ENCODE data around the gene ADAM19.

The ADAM19 gene

GRCh38 chr5:157469687-157470086, 105.9 kb downstream of the ADAM19 start:
- peaks cover 12% of the 10 kb centered on the region for H3K4me1 Mint-ChIP-seq

DNA sequence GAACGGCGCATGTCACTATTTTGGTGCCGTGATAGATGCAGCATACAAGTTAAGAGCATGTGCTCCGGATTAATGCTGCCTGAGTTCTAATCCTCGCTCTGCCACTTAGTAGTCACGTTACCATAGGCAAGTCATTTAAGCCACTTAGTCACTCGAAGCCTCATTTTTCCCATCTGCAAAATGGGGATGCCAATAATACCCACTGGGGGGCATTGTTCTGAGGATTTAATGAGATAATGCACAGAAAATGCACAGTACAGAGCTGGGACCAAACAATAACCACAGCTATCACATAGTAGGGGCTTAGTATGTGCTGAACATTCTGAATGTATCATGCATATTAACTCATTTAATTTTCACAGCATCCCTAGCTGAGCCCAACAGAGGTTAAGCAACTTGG, 106.5 kb downstream of the ADAM19 start:
- Mint-ChIP-seq H3K27me3 (ENCODE audit: low read depth) (peaks cover 9% of the 10 kb centered on the region), H3K4me3 (no peak overlapping the region), H3K27ac (no peak overlapping the region), H3K36me3 (ENCODE audit: low read depth) (no peaks in the 10 kb centered on the region), H3K4me1 (peaks cover 18% of the 10 kb centered on the region), H3K9me3 (no peaks in the 10 kb centered on the region)
- TF ChIP-seq, protein P1, sequence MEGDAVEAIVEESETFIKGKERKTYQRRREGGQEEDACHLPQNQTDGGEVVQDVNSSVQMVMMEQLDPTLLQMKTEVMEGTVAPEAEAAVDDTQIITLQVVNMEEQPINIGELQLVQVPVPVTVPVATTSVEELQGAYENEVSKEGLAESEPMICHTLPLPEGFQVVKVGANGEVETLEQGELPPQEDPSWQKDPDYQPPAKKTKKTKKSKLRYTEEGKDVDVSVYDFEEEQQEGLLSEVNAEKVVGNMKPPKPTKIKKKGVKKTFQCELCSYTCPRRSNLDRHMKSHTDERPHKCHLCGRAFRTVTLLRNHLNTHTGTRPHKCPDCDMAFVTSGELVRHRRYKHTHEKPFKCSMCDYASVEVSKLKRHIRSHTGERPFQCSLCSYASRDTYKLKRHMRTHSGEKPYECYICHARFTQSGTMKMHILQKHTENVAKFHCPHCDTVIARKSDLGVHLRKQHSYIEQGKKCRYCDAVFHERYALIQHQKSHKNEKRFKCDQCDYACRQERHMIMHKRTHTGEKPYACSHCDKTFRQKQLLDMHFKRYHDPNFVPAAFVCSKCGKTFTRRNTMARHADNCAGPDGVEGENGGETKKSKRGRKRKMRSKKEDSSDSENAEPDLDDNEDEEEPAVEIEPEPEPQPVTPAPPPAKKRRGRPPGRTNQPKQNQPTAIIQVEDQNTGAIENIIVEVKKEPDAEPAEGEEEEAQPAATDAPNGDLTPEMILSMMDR (IDR thresholded peaks at IDR 0.05; ENCODE audit: unreplicated experiment in 3 of 3) = no peak

More at GRCh38 chr5:157469687-157470086, 105.9 kb downstream of the ADAM19 start:
- no peaks in the 10 kb centered on the region for H3K36me3 Mint-ChIP-seq (ENCODE audit: low read depth)
- H3K27me3 Mint-ChIP-seq (ENCODE audit: low read depth) = peaks cover 4% of the 10 kb centered on the region
- no peak overlapping the region for H3K4me3 Mint-ChIP-seq
- TF ChIP-seq, protein P1 (IDR thresholded peaks at IDR 0.05; ENCODE audit: unreplicated experiment in 3 of 3) = no peak
- H3K27ac Mint-ChIP-seq = no peak overlapping the region
- no peaks in the 10 kb centered on the region for H3K9me3 Mint-ChIP-seq

GRCh38 chr5:157468293-157468965, 107.1 kb downstream of the ADAM19 start:
- no peak overlapping the region for H3K27ac Mint-ChIP-seq
- H3K36me3 Mint-ChIP-seq (ENCODE audit: low read depth) = no peaks in the 10 kb centered on the region
- peaks cover 9% of the 10 kb centered on the region for H3K27me3 Mint-ChIP-seq (ENCODE audit: low read depth)
- TF ChIP-seq, protein P1 (IDR thresholded peaks at IDR 0.05; ENCODE audit: unreplicated experiment in 3 of 3) = no peak
- H3K4me1 Mint-ChIP-seq = peaks cover 21% of the 10 kb centered on the region
- H3K4me3 Mint-ChIP-seq = no peak overlapping the region
- no peaks in the 10 kb centered on the region for H3K9me3 Mint-ChIP-seq

DNA sequence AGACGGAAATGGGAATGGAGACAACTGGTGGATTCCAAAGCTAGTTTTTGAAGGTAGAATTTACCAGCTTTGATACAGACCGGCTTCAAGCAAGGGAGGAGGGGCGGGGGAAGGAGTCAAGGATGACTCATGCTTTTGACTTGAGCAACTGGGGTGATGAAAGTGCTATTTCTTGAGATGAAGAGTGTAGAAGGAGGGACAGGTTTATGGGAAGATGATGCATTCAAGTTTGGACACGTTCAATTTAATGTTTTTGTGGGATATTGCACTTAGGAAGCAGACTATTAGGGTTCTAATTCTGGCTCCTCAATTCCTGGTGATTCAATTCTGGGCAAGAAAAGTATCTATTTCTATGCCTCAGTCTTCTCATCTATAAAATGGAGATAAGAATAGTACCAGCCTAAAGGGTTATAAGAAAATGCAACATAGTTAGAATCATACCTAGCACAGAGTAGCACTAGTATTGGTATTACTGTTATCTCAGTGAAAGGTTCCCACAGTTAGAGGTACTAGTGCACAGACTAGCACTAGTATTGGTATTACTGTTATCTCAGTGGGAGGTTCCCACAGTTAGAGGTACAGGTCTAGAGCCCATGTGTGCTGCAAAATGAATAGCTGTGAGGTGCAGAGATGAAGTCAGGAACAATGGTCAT, 110.9 kb downstream of the ADAM19 start:
- peaks cover 19% of the 10 kb centered on the region for H3K4me1 Mint-ChIP-seq
- no peaks in the 10 kb centered on the region for H3K36me3 Mint-ChIP-seq (ENCODE audit: low read depth)
- no peak overlapping the region for H3K4me3 Mint-ChIP-seq
- no peak overlapping the region for H3K27ac Mint-ChIP-seq
- TF ChIP-seq, protein P1 (IDR thresholded peaks at IDR 0.05; ENCODE audit: unreplicated experiment in 3 of 3) = no peak
- peaks cover 33% of the 10 kb centered on the region for H3K27me3 Mint-ChIP-seq (ENCODE audit: low read depth)
- H3K9me3 Mint-ChIP-seq = no peaks in the 10 kb centered on the region

DNA sequence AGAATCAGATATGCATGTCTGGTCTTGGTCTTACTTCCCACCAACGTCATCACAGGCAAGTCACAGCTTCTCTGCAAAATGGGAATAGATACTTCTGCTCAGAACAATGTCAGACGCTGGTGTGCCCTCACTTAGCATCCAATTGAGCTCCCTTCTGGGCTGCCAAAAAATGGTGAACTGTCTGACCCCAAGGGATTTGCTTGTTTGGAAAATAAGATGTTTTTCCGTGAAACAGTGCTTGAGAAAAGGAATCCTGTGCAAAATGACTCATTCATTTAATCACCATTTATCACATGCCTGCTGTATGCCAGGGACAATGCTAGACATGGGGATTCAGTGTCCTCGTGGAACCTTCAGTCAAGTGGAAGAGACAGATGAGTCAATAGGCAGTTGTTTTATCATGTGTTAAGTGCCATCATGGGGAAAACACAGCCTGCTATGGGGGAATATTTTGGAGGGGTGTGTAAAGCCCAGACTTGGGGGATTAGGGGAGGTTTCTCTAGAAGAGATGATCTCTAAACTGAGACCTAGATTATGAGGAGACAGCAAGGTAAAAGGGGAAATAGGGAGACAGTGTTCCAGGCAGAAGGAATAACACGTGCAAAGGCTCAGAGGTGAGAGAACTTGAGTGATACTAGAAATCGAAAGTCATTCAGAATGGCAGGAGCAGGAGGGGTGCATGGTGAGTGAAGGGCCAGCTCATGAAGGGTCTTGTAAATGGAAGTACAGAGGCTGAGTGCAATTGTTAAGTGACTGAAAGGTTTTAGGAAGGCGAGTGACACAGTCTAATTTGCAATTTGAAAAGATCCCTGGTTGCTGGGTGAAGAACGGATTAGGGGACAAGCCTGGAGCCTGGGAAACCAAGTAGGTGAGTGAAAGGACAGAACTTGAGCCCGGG, 111.7 kb downstream of the ADAM19 start:
- H3K27ac Mint-ChIP-seq = no peak overlapping the region
- H3K4me3 Mint-ChIP-seq = no peak overlapping the region

More for the DNA sequence above, 111.7 kb downstream of the ADAM19 start:
- Mint-ChIP-seq H3K9me3 (no peaks in the 10 kb centered on the region), H3K36me3 (ENCODE audit: low read depth) (no peaks in the 10 kb centered on the region), H3K4me1 (peaks cover 24% of the 10 kb centered on the region), H3K27me3 (ENCODE audit: low read depth) (peaks cover 40% of the 10 kb centered on the region)
- TF ChIP-seq, protein P1 (IDR thresholded peaks at IDR 0.05; ENCODE audit: unreplicated experiment in 3 of 3) = no peak

Data from nephron (organoid).